HCT116 (cell line): ENCODE results near the gene RALGPS1. TPM values are rescaled to one million over a fixed set of nuclear protein-coding genes. Genes with fewer than 3 reads are reported as not detected.
A peak's percentile ranks its signal among the peaks of the same experiment; 100 is the strongest.

Experiments used
- ATAC-seq: fragments of 200-7000 bp; cut with Tn5 transposase; 2 replicates; pipeline ENCODE4 v1.9.1; 2020; ENCODE audit warnings: mild to moderate bottlenecking, moderate library complexity
- BruUV-seq: library from RNA; stranded (reverse); fragments of 400-500 nt; replicated peaks from 2 replicates; lab custom pipeline; 2021; lab: Mats Ljungman, UMichigan
- CTCF ChIA-PET: fragments of 300-600 bp; sonication (Branson Sonifier 250); formaldehyde crosslinking; loops from one replicate; lab custom pipeline; 2021; ENCODE audit warnings: antibody characterized with exemption; lab: Charles Lee
- POLR2A ChIA-PET: fragments of 300-600, 350-600 bp; sonication (Branson Sonifier 250); formaldehyde crosslinking; loops from one replicate; lab custom pipeline; 2021; ENCODE audit warnings: antibody characterized with exemption; lab: Charles Lee
- RAD21 ChIA-PET, 2 experiments: fragments of 300-600 bp; sonication (Branson Sonifier 250); formaldehyde crosslinking; loops; one replicate each; lab custom pipeline; 2023; ENCODE audit warnings: low total read pairs in 2 of 2; ENCODE audit not compliant: uncharacterized antibody in 2 of 2, unreplicated experiment in 2 of 2, low non-redundant PET in 1 of 2; lab: Charles Lee
- DNase-seq: peaks from one replicate; pipeline ENCODE4 v3.0.0-alpha.2; 2010; ENCODE audit warnings: low read depth, low spot score
- H2AFZ ChIP-seq: fragments of 200-600 bp; shearing (Covaris generic), sonication (generic); 2 replicates; pipeline ENCODE4 v1.6.1; 2017; ENCODE audit warnings: low read depth, mixed run types, mixed read lengths, antibody characterized with exemption, low read length; ENCODE audit not compliant: poor library complexity, severe bottlenecking
- H3K27ac ChIP-seq: 2 replicates; pipeline ENCODE4 v1.5.1; 2012; ENCODE audit warnings: low read depth, low read length
- H3K27me3 ChIP-seq: fragments of 200-600 bp; sonication (generic); 2 replicates; pipeline ENCODE4 v1.6.1; 2016; ENCODE audit warnings: mixed run types, low read length, mixed read lengths; ENCODE audit not compliant: insufficient read depth
- H3K36me3 ChIP-seq, 2 experiments: fragments of 200-500 bp in 1 of 2; fragments of 200-600 bp in 1 of 2; sonication (Bioruptor generic) in 1 of 2; sonication (generic) in 1 of 2; 2 replicates each; pipeline versions ENCODE4 v1.5.1 to v1.6.1; 2014 to 2016; ENCODE audit warnings: low read length in 2 of 2, inconsistent platforms in 1 of 2, mixed read lengths in 1 of 2, mixed run types in 1 of 2; ENCODE audit not compliant: insufficient read depth in 2 of 2, control insufficient read depth in 1 of 2
- H3K4me1 ChIP-seq, 2 experiments: fragments of 200-600 bp in 1 of 2; sonication (generic) in 1 of 2; 2 replicates each; pipeline versions ENCODE4 v1.5.1 to v1.6.1; 2012 to 2017; ENCODE audit warnings: low read length in 2 of 2, inconsistent platforms in 1 of 2, mild to moderate bottlenecking in 1 of 2, mixed read lengths in 1 of 2, mixed run types in 1 of 2, moderate library complexity in 1 of 2; ENCODE audit not compliant: insufficient read depth in 2 of 2, control insufficient read depth in 1 of 2
- H3K4me2 ChIP-seq: fragments of 200-600 bp; sonication (generic); 2 replicates; pipeline ENCODE4 v1.6.1; 2017; ENCODE audit warnings: mixed run types, low read length, mixed read lengths
- H3K4me3 ChIP-seq, 2 experiments: fragments of 200-600 bp in 1 of 2; sonication (generic) in 1 of 2; replicated peaks in 1 of 2; 2 replicates each; pipeline ENCODE4 v1.5.1; 2011 to 2016; ENCODE audit warnings: low read length in 2 of 2, control low read depth in 1 of 2, low read depth in 1 of 2, mild to moderate bottlenecking in 1 of 2, mixed read lengths in 1 of 2, mixed run types in 1 of 2
- H3K79me2 ChIP-seq: fragments of 200-600 bp; sonication (generic); 2 replicates; pipeline ENCODE4 v1.6.1; 2017; ENCODE audit warnings: mild to moderate bottlenecking, mixed run types, low read length, moderate library complexity, mixed read lengths; ENCODE audit not compliant: insufficient read depth
- H3K9ac ChIP-seq: fragments of 200-600 bp; sonication (generic); 2 replicates; pipeline ENCODE4 v1.6.1; 2016; ENCODE audit warnings: low read length, mixed read lengths
- H3K9me2 ChIP-seq: fragments of 200-600 bp; sonication (generic), shearing (Covaris generic); 2 replicates; pipeline ENCODE4 v1.6.1; 2017; ENCODE audit warnings: mixed run types, mild to moderate bottlenecking, moderate library complexity; ENCODE audit not compliant: insufficient read depth
- H3K9me3 ChIP-seq, 2 experiments: fragments of 200-500 bp in 1 of 2; fragments of 200-600 bp in 1 of 2; sonication (Bioruptor generic) in 1 of 2; sonication (generic) in 1 of 2; 2 replicates each; pipeline ENCODE4 v1.6.1; 2014 to 2017; ENCODE audit warnings: low read length in 2 of 2, mixed read lengths in 2 of 2, inconsistent platforms in 1 of 2, low read depth in 1 of 2, mild to moderate bottlenecking in 1 of 2, mixed run types in 1 of 2, moderate library complexity in 1 of 2; ENCODE audit not compliant: control insufficient read depth in 1 of 2, insufficient read depth in 1 of 2
- H4K20me1 ChIP-seq: fragments of 200-600 bp; sonication (generic), shearing (Covaris generic); 2 replicates; pipeline ENCODE4 v1.6.1; 2017; ENCODE audit warnings: mixed run types, mild to moderate bottlenecking, moderate library complexity; ENCODE audit not compliant: insufficient read depth
- CBX3 ChIP-seq: IDR thresholded peaks from 2 replicates; pipeline ENCODE4 v1.6.1; 2012; ENCODE audit warnings: low read depth
- CEBPB ChIP-seq: IDR thresholded peaks from 2 replicates; pipeline ENCODE4 v1.6.1; 2012; ENCODE audit warnings: low read depth
- EGR1 ChIP-seq: IDR thresholded peaks from 2 replicates; pipeline ENCODE4 v1.6.1; 2012; ENCODE audit warnings: low read depth
- EZH2 ChIP-seq: fragments of 200-600 bp; sonication (generic); IDR thresholded peaks from 2 replicates; pipeline ENCODE4 v1.6.1; 2017; ENCODE audit warnings: antibody characterized with exemption, mixed run types
- EZH2phosphoT487 ChIP-seq: fragments of 200-600 bp; IDR thresholded peaks from 2 replicates; pipeline ENCODE4 v1.6.1; 2018; ENCODE audit warnings: antibody characterized with exemption, borderline replicate concordance
- FOSL1 ChIP-seq: IDR thresholded peaks from 2 replicates; pipeline ENCODE4 v1.6.1; 2012; ENCODE audit warnings: low read depth
- JUND ChIP-seq: IDR thresholded peaks from 2 replicates; pipeline ENCODE4 v1.6.1; 2012
- POLR2A ChIP-seq: IDR thresholded peaks from 2 replicates; pipeline ENCODE4 v1.7.0; 2011; ENCODE audit warnings: borderline replicate concordance; ENCODE audit not compliant: insufficient read depth, insufficient read length; ENCODE audit errors: extremely low read depth
- POLR2AphosphoS5 ChIP-seq: IDR thresholded peaks from 2 replicates; pipeline ENCODE4 v1.6.1; 2011; ENCODE audit warnings: mild to moderate bottlenecking, low read depth, low read length, moderate library complexity
- RAD21 ChIP-seq: IDR thresholded peaks from 2 replicates; pipeline ENCODE4 v1.6.1; 2012; ENCODE audit warnings: low read depth, mild to moderate bottlenecking
- SIN3A ChIP-seq: IDR thresholded peaks from 2 replicates; pipeline ENCODE4 v1.6.1; 2012; ENCODE audit warnings: low read depth
- SP1 ChIP-seq: IDR thresholded peaks from 2 replicates; pipeline ENCODE4 v1.6.1; 2012; ENCODE audit warnings: low read depth
- SRF ChIP-seq: IDR thresholded peaks from 2 replicates; pipeline ENCODE4 v1.6.1; 2012; ENCODE audit warnings: low read depth
- TCF7L2 ChIP-seq: IDR thresholded peaks from 2 replicates; pipeline ENCODE4 v1.7.0; 2011; ENCODE audit warnings: borderline replicate concordance, inconsistent platforms; ENCODE audit not compliant: insufficient read depth, insufficient read length; ENCODE audit errors: extremely low read depth
- YY1 ChIP-seq: IDR thresholded peaks from 2 replicates; pipeline ENCODE4 v1.6.1; 2011; ENCODE audit warnings: low read length, low read depth, moderate library complexity, mild to moderate bottlenecking; ENCODE audit not compliant: insufficient replicate concordance; ENCODE audit errors: extremely low read depth
- ZFX ChIP-seq: fragments of 450-650 bp; IDR thresholded peaks from 2 replicates; pipeline ENCODE4 v1.6.1; 2017
- ZNF274 ChIP-seq: fragments of 200-500 bp; sonication (Bioruptor generic); IDR thresholded peaks from 2 replicates; pipeline ENCODE4 v1.6.1; 2014; ENCODE audit warnings: mild to moderate bottlenecking, low read depth, low read length, inconsistent platforms
- intact Hi-C: fragments of 100-400 bp; cut with micrococcal nuclease; formaldehyde crosslinking; loops from 2 replicates; pipeline ENCODE4 v1.10.0; 2022
- total RNA-seq: library from RNA; stranded (reverse); gene quantifications from one replicate; pipeline ENCODE4 v1.2.1, GENCODE V29; 2021; ENCODE audit not compliant: unreplicated experiment
- TF ChIP-seq, protein P1 (sequence below): IDR thresholded peaks from 2 replicates; pipeline ENCODE4 v1.6.1; 2012
- TF ChIP-seq, protein P2 (sequence below), 3 experiments: fragments of 200-600 bp in 1 of 3; sonication (generic) in 1 of 3; IDR thresholded peaks in 2 of 3; conservative IDR thresholded peaks in 1 of 3; 2 replicates each; pipeline ENCODE4 v1.5.1; 2012 to 2017; ENCODE audit warnings: low read depth in 2 of 3, low read length in 2 of 3, antibody characterized with exemption in 1 of 3, borderline replicate concordance in 1 of 3, control low read depth in 1 of 3, mild to moderate bottlenecking in 1 of 3, mixed read lengths in 1 of 3, mixed run types in 1 of 3, moderate library complexity in 1 of 3; ENCODE audit not compliant: insufficient read depth in 1 of 3

The RALGPS1 gene
- total RNA-seq, 1 experiment from 2014 or later: 7.6 TPM

DNA sequence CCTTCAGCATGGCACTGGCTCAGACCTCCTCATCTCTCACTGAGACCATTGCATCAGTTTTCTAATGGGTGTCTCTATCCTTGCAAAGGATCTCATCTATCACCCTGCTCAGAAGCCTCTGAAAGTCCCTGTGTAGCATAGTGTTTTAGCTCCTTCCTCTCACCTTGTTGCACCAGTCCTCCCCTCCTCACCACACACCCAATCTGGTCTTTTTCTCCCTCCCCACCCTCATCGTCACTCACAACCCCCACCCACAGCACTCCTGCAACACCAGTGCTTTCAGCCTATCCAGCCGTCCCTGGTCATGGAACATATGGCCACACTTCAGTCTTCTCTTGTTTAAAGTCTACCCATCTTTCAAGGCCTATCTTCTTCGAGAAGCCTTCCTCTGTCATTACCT is 133.4 kb downstream of the RALGPS1 start (continued):
- TF ChIP-seq SRF (no peak), ZNF274 (no peak)

DNA sequence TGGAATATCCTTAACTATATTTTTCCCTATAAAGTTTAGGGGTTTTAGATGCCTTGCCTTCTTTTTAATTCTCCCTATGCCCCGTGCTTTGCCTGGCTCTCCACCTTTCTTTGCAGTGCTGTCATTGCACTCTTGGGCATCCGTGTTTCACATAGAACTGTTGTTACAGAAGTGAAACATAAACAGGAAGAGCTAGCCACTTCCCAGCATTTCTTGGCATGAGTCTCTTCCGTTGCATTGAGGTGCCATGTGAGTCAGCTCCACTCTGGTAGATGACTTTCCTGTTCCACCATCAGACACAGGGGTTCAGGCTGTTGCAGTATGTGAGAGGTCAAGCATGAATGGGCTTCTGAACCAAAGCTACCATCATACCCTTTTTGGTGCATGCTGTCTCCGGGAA is 134.5 kb downstream of the RALGPS1 start:
- Histone ChIP-seq H4K20me1 (no peaks in the 10 kb centered on the region), H3K9me2 (no peaks in the 10 kb centered on the region), H3K27ac (no peak overlapping the region), H3K4me2 (peak overlapping the region; percentile 29), H3K4me1 (peaks cover 2 to 13% of the 10 kb centered on the region in 2 experiments; a peak in 3 of 4 replicates), H2AFZ (no peak overlapping the region), H3K36me3 (no peaks in the 10 kb centered on the region), H3K79me2 (no peaks in the 10 kb centered on the region), H3K9ac (no peak overlapping the region), H3K4me3 (no peak overlapping the region), H3K9me3 (no peaks in the 10 kb centered on the region), H3K27me3 (no peaks in the 10 kb centered on the region)
- peak; percentile 50 for ATAC-seq
- ChIA-PET CTCF (no interaction called here), RAD21 (no interaction called here), POLR2A (no interaction called here)
- BruUV-seq: no TSS peak
- no peak for TF ChIP-seq RAD21
- TF ChIP-seq SP1: peak; percentile 49
- TF ChIP-seq EGR1: no peak
- TF ChIP-seq, protein P1, sequence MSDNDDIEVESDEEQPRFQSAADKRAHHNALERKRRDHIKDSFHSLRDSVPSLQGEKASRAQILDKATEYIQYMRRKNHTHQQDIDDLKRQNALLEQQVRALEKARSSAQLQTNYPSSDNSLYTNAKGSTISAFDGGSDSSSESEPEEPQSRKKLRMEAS: no peak; the same call in 1 of the 2 replicates
- no peak for TF ChIP-seq JUND
- no peak for TF ChIP-seq YY1
- no peak for TF ChIP-seq FOSL1
- TF ChIP-seq CEBPB: no peak
- intact Hi-C loops: no loop called here
- DNase-seq: no peak

DNA sequence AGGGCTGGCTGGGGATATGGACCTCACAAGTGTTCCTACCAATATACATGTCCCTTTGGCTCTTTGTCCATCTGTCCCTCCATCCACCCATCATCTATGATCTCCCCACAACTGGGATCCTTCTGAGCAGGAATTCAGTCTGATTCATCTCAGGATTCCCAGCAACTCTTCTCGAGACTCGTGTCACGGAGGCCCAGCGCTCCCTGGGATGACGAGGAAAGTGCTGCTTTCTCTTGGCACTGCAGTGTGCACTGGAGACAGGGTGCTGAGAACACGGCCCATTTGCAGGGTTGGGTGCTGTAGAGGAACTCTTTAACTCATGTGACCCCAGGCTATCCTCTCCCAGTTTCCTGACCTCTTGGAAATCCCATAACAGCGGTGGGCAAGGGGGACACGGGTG is 135.0 kb downstream of the RALGPS1 start:
- no peaks in the 10 kb centered on the region for H3K27me3 ChIP-seq
- intact Hi-C loops: no loop called here
- no peaks in the 10 kb centered on the region for H3K79me2 ChIP-seq
- no peaks in the 10 kb centered on the region for H4K20me1 ChIP-seq
- no peak overlapping the region for H3K4me3 ChIP-seq
- ChIA-PET RAD21 (no interaction called here), CTCF (no interaction called here), POLR2A (no interaction called here)
- peak overlapping the region; percentile 29; the same call in 1 of the 2 replicates for H3K4me2 ChIP-seq
- BruUV-seq: no TSS peak
- no peak overlapping the region for H2AFZ ChIP-seq
- H3K9me2 ChIP-seq: no peaks in the 10 kb centered on the region
- no peaks in the 10 kb centered on the region for H3K36me3 ChIP-seq
- ATAC-seq (no peak), DNase-seq (no peak)
- peaks cover 2 to 13% of the 10 kb centered on the region in 2 experiments; a peak in 3 of 4 replicates for H3K4me1 ChIP-seq
- no peak overlapping the region for H3K27ac ChIP-seq
- no peak overlapping the region for H3K9ac ChIP-seq
- no peak for TF ChIP-seq SP1
- TF ChIP-seq SIN3A: no peak
- TF ChIP-seq, protein P1: no peak
- no peak for TF ChIP-seq CBX3
- TF ChIP-seq CEBPB: no peak
- TF ChIP-seq TCF7L2: no peak
- no peak for TF ChIP-seq ZFX
- no peak for TF ChIP-seq SRF
- no peak for TF ChIP-seq EZH2
- no peak for TF ChIP-seq RAD21
- TF ChIP-seq, protein P2, sequence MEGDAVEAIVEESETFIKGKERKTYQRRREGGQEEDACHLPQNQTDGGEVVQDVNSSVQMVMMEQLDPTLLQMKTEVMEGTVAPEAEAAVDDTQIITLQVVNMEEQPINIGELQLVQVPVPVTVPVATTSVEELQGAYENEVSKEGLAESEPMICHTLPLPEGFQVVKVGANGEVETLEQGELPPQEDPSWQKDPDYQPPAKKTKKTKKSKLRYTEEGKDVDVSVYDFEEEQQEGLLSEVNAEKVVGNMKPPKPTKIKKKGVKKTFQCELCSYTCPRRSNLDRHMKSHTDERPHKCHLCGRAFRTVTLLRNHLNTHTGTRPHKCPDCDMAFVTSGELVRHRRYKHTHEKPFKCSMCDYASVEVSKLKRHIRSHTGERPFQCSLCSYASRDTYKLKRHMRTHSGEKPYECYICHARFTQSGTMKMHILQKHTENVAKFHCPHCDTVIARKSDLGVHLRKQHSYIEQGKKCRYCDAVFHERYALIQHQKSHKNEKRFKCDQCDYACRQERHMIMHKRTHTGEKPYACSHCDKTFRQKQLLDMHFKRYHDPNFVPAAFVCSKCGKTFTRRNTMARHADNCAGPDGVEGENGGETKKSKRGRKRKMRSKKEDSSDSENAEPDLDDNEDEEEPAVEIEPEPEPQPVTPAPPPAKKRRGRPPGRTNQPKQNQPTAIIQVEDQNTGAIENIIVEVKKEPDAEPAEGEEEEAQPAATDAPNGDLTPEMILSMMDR (IDR thresholded peaks at IDR 0.05 in 2 of 3, conservative IDR thresholded peaks at IDR 0.05 in 1 of 3; ENCODE audit: borderline replicate concordance in 1 of 3, insufficient read depth in 1 of 3, low read depth in 2 of 3, low read length in 2 of 3): no peak
- no peak for TF ChIP-seq YY1
- no peak for TF ChIP-seq POLR2AphosphoS5
- no peak for TF ChIP-seq EZH2phosphoT487
- no peak for TF ChIP-seq POLR2A
- TF ChIP-seq, all 23 proteins: peak for 0
- H3K9me3 ChIP-seq: no peaks in the 10 kb centered on the region
